SK-N-SH treated with all-trans-retinoic acid at 6 μM for 48 hours (cell line): ENCODE data around the gene WBP4.

Experiments used
- ARNTL ChIP-seq: fragments of 450-650 bp; formaldehyde crosslinking; IDR thresholded peaks from 2 replicates; pipeline ENCODE4 v1.5.0; 2020; ENCODE audit warnings: low read depth, mild to moderate bottlenecking, moderate library complexity, borderline replicate concordance
- ESRRG ChIP-seq: fragments of 250-450 bp; sonication (Bioruptor Pico); IDR thresholded peaks from 2 replicates; pipeline ENCODE4 v1.6.1; 2021; ENCODE audit warnings: mild to moderate bottlenecking
- ISL1 ChIP-seq: fragments of 250-450 bp; sonication (Bioruptor Pico); IDR thresholded peaks from 2 replicates; pipeline ENCODE4 v2.1.2; 2022; ENCODE audit warnings: mild to moderate bottlenecking, moderate library complexity
- OSR1 ChIP-seq: fragments of 250-450 bp; sonication (Bioruptor Pico); IDR thresholded peaks from 2 replicates; pipeline ENCODE4 v1.8.0; 2022; ENCODE audit warnings: moderate library complexity, mild to moderate bottlenecking, inconsistent platforms
- PPARA ChIP-seq: fragments of 250-450 bp; sonication (Bioruptor Pico); IDR thresholded peaks from 2 replicates; pipeline ENCODE4 v1.5.0; 2020; ENCODE audit warnings: mild to moderate bottlenecking, borderline replicate concordance
- SNAI2 ChIP-seq: fragments of 250-450 bp; sonication (Bioruptor Pico); IDR thresholded peaks from 2 replicates; pipeline ENCODE4 v1.5.0; 2020; ENCODE audit warnings: mild to moderate bottlenecking, moderate library complexity
- TCF4 ChIP-seq: fragments of 250-450 bp; sonication (Bioruptor Pico); IDR thresholded peaks from 2 replicates; pipeline ENCODE4 v1.8.0; 2021; ENCODE audit warnings: mild to moderate bottlenecking, moderate library complexity, borderline replicate concordance
- ZFP3 ChIP-seq: fragments of 250-450 bp; sonication (Bioruptor Pico); IDR thresholded peaks from 2 replicates; pipeline ENCODE4 v1.5.0; 2020; ENCODE audit warnings: mild to moderate bottlenecking, moderate library complexity
- ZFP30 ChIP-seq: fragments of 450-650 bp; formaldehyde crosslinking; IDR thresholded peaks from 2 replicates; pipeline ENCODE4 v1.5.0; 2022; ENCODE audit warnings: mild to moderate bottlenecking, moderate library complexity
- TF ChIP-seq, protein P1 (sequence below): fragments of 250-450 bp; sonication (Bioruptor Pico); IDR thresholded peaks from 2 replicates; pipeline ENCODE4 v1.5.1; 2021; ENCODE audit warnings: mild to moderate bottlenecking, moderate library complexity
- TF ChIP-seq, protein P2 (sequence below): fragments of 250-450 bp; sonication (Bioruptor Pico); IDR thresholded peaks from 2 replicates; pipeline ENCODE4 v1.8.0; 2021; ENCODE audit warnings: low read depth, mild to moderate bottlenecking, moderate library complexity, borderline replicate concordance
- TF ChIP-seq, protein P3 (sequence below): fragments of 250-450 bp; sonication (Bioruptor Pico); IDR thresholded peaks from 2 replicates; pipeline ENCODE4 v1.5.1; 2020; ENCODE audit warnings: low read depth, mild to moderate bottlenecking, moderate library complexity

DNA sequence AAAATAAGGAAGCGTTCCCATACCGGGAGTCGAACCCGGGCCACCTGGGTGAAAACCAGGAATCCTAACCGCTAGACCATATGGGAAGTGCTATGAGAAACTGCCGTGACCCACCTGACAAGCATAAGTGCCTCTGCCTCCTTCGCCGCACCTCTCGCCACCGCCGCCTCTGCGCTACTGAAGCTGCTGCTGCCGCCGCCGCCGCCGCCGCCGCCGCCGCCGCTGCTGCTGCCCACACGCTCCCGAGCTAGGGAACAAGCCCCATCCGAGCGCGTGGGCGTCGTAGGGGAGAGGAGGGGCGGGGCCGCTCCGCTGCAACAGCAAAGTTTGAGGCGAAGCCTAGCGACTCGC, 610 bp upstream of the WBP4 start:
- TF ChIP-seq OSR1 (CRISPR knock-in tag) (no peak), SNAI2 (CRISPR knock-in tag) (no peak), ESRRG (CRISPR knock-in tag) (no peak), ZFP3 (CRISPR knock-in tag) (no peak), PPARA (no peak), ARNTL (CRISPR knock-in tag) (no peak), ISL1 (CRISPR knock-in tag) (no peak), TCF4 (no peak), ZFP30 (CRISPR knock-in tag) (no peak)
- TF ChIP-seq, protein P1, sequence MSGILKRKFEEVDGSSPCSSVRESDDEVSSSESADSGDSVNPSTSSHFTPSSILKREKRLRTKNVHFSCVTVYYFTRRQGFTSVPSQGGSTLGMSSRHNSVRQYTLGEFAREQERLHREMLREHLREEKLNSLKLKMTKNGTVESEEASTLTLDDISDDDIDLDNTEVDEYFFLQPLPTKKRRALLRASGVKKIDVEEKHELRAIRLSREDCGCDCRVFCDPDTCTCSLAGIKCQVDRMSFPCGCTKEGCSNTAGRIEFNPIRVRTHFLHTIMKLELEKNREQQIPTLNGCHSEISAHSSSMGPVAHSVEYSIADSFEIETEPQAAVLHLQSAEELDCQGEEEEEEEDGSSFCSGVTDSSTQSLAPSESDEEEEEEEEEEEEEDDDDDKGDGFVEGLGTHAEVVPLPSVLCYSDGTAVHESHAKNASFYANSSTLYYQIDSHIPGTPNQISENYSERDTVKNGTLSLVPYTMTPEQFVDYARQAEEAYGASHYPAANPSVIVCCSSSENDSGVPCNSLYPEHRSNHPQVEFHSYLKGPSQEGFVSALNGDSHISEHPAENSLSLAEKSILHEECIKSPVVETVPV, result no peak
- TF ChIP-seq, protein P2, sequence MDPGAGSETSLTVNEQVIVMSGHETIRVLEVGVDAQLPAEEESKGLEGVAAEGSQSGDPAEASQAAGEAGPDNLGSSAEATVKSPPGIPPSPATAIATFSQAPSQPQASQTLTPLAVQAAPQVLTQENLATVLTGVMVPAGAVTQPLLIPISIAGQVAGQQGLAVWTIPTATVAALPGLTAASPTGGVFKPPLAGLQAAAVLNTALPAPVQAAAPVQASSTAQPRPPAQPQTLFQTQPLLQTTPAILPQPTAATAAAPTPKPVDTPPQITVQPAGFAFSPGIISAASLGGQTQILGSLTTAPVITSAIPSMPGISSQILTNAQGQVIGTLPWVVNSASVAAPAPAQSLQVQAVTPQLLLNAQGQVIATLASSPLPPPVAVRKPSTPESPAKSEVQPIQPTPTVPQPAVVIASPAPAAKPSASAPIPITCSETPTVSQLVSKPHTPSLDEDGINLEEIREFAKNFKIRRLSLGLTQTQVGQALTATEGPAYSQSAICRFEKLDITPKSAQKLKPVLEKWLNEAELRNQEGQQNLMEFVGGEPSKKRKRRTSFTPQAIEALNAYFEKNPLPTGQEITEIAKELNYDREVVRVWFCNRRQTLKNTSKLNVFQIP, result no peak
- TF ChIP-seq, protein P3, sequence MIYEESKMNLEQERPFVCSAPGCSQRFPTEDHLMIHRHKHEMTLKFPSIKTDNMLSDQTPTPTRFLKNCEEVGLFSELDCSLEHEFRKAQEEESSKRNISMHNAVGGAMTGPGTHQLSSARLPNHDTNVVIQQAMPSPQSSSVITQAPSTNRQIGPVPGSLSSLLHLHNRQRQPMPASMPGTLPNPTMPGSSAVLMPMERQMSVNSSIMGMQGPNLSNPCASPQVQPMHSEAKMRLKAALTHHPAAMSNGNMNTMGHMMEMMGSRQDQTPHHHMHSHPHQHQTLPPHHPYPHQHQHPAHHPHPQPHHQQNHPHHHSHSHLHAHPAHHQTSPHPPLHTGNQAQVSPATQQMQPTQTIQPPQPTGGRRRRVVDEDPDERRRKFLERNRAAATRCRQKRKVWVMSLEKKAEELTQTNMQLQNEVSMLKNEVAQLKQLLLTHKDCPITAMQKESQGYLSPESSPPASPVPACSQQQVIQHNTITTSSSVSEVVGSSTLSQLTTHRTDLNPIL (CRISPR knock-in tag), result no peak
